ENCODE data around the gene DYSF. TPM values are rescaled to one million over a fixed set of nuclear protein-coding genes. Genes with fewer than 3 reads are reported as not detected.

The DYSF gene
- polyA plus RNA-seq, 1 donor from 2014 or later, result 0.04 TPM

- Histone ChIP-seq H3K27ac (ENCODE audit: low read length) (no peak overlapping the region), H3F3A (ENCODE audit: insufficient read depth, low read length, poor library complexity, severe bottlenecking) (no peaks in the 10 kb centered on the region), H3K9me2 (ENCODE audit: insufficient read depth, low read length) (no peaks in the 10 kb centered on the region), H3K4me3 (ENCODE audit: low read length) (no peak overlapping the region), H3K36me3 (ENCODE audit: insufficient read depth, low read length) (no peaks in the 10 kb centered on the region), H3K4me2 (ENCODE audit: low read length) (no peak overlapping the region), H2AFZ (ENCODE audit: low read depth, low read length) (no peak overlapping the region), H3K27me3 (ENCODE audit: insufficient read depth, low read depth, low read length) (no peaks in the 10 kb centered on the region), H3K9ac (ENCODE audit: low read length) (no peak overlapping the region), H3K9me3 (ENCODE audit: low read length) (no peaks in the 10 kb centered on the region), H4K20me1 (ENCODE audit: insufficient read depth) (no peaks in the 10 kb centered on the region), H3K79me2 (replicated peaks; ENCODE audit: insufficient read depth, low read length) (no peaks in the 10 kb centered on the region)
- no peak for TF ChIP-seq SMC3 (conservative IDR thresholded peaks at IDR 0.05; ENCODE audit: poor library complexity)
- TF ChIP-seq TAF1 (IDR thresholded peaks at IDR 0.05; ENCODE audit: low read depth), result no peak
- no peak for TF ChIP-seq POLR2AphosphoS5 (IDR thresholded peaks at IDR 0.05)
- TF ChIP-seq RAD21 (conservative IDR thresholded peaks at IDR 0.05), result no peak
- no peak for TF ChIP-seq EP300 (conservative IDR thresholded peaks at IDR 0.05; ENCODE audit: poor library complexity, severe bottlenecking)
- no peak for TF ChIP-seq EZH2 (IDR thresholded peaks at IDR 0.05; ENCODE audit: borderline replicate concordance, insufficient read depth, low read length, poor library complexity, severe bottlenecking)
- TF ChIP-seq, protein P1, sequence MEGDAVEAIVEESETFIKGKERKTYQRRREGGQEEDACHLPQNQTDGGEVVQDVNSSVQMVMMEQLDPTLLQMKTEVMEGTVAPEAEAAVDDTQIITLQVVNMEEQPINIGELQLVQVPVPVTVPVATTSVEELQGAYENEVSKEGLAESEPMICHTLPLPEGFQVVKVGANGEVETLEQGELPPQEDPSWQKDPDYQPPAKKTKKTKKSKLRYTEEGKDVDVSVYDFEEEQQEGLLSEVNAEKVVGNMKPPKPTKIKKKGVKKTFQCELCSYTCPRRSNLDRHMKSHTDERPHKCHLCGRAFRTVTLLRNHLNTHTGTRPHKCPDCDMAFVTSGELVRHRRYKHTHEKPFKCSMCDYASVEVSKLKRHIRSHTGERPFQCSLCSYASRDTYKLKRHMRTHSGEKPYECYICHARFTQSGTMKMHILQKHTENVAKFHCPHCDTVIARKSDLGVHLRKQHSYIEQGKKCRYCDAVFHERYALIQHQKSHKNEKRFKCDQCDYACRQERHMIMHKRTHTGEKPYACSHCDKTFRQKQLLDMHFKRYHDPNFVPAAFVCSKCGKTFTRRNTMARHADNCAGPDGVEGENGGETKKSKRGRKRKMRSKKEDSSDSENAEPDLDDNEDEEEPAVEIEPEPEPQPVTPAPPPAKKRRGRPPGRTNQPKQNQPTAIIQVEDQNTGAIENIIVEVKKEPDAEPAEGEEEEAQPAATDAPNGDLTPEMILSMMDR (IDR thresholded peaks at IDR 0.05; ENCODE audit: poor library complexity, severe bottlenecking), result no peak
- no peak for TF ChIP-seq REST (IDR thresholded peaks at IDR 0.05; ENCODE audit: borderline replicate concordance)
- no peak for TF ChIP-seq MXI1 (conservative IDR thresholded peaks at IDR 0.05; ENCODE audit: poor library complexity, severe bottlenecking)
Observed at GRCh38 chr2:71683666-71684065, 230.3 kb downstream of the DYSF start.

DNA sequence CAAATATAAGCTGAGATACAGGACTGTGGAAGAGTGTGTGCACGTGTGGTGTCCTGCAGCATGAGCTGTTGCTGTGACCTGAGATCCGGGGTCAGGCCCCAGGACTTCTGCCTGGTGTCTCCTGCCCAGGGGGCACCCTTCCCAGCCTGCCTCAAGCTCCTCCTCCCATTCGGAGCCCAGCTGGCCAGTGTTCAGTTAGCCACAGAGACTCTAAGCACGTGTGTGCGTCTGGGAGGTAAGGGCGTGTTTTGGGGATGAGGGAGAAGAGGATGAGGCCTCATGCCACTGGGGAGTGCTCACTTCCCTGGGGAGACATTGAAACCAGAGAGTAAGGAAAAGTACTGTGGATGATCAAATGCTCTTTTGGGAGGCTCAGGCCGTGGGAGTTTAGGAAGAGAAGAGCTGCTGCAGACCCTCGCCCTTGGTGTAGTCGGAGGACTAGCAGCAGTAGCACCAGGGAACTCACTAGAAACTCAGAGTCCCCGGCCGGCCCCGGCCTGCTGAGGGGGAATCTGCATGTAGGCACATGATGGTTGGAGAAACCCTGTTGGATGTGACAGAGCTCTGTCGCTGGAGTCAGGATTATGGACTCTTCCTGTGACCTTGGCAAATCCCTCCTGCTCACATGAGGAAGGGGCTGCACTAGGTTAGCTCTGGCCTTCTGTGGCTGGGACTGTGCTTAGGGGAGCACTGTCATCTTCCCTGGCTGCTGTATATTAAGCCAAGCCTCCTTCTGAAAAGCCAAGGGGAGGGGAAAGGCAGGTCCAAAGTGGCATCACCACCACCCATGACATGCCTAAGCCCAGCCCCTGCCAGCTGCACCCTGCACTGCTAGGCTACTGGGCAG is 231.1 kb downstream of the DYSF start:
- H3K27ac ChIP-seq (ENCODE audit: low read length), result no peak overlapping the region
- H3K9me3 ChIP-seq (ENCODE audit: low read length), result no peaks in the 10 kb centered on the region
- H3K9me2 ChIP-seq (ENCODE audit: insufficient read depth, low read length), result no peaks in the 10 kb centered on the region
- H3K9ac ChIP-seq (ENCODE audit: low read length), result no peak overlapping the region
- H3K27me3 ChIP-seq (ENCODE audit: insufficient read depth, low read depth, low read length), result no peaks in the 10 kb centered on the region
- H2AFZ ChIP-seq (ENCODE audit: low read depth, low read length), result no peak overlapping the region
- H4K20me1 ChIP-seq (ENCODE audit: insufficient read depth), result no peaks in the 10 kb centered on the region
- TF ChIP-seq TAF1 (IDR thresholded peaks at IDR 0.05; ENCODE audit: low read depth) (no peak), EP300 (conservative IDR thresholded peaks at IDR 0.05; ENCODE audit: poor library complexity, severe bottlenecking) (no peak), SMC3 (conservative IDR thresholded peaks at IDR 0.05; ENCODE audit: poor library complexity) (no peak), RAD21 (conservative IDR thresholded peaks at IDR 0.05) (no peak)
- TF ChIP-seq, protein P1 (IDR thresholded peaks at IDR 0.05; ENCODE audit: poor library complexity, severe bottlenecking), result no peak
- H3K36me3 ChIP-seq (ENCODE audit: insufficient read depth, low read length), result no peaks in the 10 kb centered on the region
- H3K4me2 ChIP-seq (ENCODE audit: low read length), result no peak overlapping the region
- H3K4me3 ChIP-seq (ENCODE audit: low read length), result no peak overlapping the region
- no peaks in the 10 kb centered on the region for H3K79me2 ChIP-seq (replicated peaks; ENCODE audit: insufficient read depth, low read length)
- no peaks in the 10 kb centered on the region for H3F3A ChIP-seq (ENCODE audit: insufficient read depth, low read length, poor library complexity, severe bottlenecking)

Measured in neural cell (in vitro differentiated cells).